CD4-positive, alpha-beta T cell treated with Interleukin-17A for 1 hour (primary cell): ENCODE measurements around the gene PRKN.

ENCODE experiments used
- DNase-seq: peaks from one replicate; pipeline ENCODE4 v3.0.0-alpha.2; 2020

PRKN gene

DNA sequence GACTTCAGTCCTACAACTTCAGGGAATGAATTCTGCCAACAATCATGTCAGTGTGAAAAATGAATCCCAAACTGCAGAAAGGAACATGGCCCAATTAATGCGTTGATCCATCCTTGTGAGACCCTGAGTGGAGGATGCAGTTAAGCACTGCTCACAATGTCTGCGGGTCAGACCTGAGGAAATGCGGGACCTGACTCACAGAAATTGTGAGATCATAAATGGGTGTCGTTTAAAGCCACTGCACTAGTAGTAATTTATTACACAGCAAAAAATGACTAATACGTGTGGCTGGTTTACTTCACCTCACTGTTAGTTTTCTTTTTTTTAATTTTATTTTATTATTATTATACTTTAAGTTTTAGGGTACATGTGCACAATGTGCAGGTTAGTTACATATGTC lies 505.0 kb downstream of the PRKN start:
- no peak for DNase-seq

DNA sequence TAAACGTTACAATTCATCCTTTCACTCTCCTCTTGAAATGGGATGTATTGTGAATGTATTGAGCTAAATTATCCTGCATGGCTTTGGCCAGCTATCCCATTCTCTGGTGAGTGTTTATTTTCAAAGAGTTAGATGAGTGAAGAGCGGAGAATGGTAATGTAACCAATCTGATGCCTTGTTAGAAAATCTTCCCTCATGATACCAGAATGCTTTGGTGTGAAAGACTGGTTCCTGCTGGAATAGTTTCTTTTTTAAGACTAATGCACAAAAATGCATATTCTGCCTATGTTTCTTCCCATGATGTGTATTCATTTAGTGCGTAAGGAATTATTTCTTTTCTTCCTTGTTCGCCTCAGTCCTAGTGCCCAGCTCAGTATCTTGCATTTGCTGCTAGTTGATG lies 506.7 kb downstream of the PRKN start:
- no peak for DNase-seq

DNA sequence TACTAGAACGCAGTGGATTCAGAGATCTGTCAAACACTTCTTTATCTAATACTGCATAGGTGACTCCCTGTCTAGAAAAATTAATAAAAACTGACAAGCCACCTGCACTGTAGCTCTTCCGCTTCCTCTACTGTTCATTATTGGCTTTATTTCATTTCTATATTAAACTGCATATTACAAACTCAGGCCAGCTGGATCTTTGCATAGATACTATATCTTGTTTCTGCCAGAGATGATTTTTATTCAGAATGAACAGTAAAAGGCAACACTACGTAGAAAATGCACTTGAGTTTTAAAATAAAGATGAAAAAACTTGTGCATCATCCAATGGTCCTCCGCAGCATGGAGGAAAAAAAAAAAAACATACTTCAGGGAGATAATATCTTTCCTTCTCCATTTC lies 508.3 kb downstream of the PRKN start:
- DNase-seq, result no peak

DNA sequence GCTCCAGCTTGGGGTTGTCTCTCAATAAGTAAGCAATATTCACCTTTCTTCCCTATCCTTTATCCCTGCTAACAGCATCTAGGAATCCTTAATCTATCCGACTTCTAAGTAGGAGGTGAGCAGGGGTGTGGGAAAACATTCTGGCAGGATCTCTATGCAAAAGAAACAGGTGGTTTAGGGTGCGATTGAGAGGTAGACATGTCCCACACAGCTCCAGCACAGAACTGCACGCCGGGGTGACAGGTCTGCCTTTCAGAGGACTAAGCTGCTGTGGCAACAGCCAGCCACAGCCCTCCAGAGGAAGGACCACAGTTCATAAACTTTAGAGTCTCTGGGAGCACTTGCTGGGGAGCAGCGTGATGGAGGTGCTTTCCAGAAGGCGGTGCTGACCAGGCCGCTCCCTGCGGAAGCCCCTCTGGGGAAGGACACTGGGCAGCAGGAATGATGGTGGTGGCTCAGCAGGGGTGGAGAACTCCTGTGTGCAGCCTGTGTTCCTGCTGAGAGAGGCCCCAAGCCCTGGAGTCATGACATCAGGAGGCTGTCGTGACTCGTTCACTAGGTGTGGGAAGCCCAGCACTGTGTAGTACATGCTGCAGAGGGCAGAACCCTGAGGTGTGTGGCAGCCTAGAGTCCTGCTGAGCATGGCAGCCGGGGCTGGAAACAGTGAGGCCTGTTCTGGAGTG lies 509.6 kb downstream of the PRKN start:
- DNase-seq, result no peak

- DNase-seq, result no peak
Measured at GRCh38 chr6:162217058-162217457, 510.5 kb downstream of the PRKN start.

GRCh38 chr6:162211777-162212176 lies 515.8 kb downstream of the PRKN start:
- no peak for DNase-seq

DNA sequence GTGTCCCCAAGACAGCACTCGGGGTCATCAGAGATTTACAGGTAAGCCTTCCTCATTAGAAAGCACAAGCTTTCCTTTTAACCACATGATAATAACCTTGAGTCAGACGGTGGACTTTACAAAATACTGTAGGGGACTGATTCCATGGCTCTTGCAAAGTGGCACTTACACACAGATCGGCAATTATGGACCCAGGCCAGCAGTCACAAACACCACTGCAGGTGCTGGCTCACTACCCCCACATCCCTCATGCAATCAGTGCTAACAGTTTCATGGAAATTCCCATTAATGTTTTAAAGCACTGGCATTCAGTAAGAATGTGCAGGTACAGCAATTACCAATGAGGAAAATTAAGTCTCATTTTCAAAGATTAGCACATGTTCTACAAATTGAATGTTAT lies 516.5 kb downstream of the PRKN start:
- no peak for DNase-seq

DNA sequence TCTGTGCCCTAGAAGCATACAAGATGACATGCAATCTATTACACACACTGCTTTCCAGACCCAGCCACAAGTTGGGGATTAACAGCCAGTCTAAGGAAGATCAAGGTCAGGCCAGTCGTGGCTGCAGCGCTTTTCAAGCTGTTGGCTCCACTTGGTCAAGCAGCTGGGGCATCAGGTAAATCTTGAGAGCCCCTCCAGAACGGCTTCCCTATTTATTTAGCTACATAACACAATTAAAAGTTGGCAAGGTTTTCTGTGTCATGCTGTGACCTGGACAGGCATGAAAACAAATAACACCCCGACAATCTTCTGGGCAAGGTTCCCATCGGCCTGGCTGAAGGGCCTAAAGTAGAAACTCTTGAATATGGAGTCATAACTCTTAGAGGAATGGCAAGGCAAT lies 524.3 kb downstream of the PRKN start:
- DNase-seq, result no peak

DNA sequence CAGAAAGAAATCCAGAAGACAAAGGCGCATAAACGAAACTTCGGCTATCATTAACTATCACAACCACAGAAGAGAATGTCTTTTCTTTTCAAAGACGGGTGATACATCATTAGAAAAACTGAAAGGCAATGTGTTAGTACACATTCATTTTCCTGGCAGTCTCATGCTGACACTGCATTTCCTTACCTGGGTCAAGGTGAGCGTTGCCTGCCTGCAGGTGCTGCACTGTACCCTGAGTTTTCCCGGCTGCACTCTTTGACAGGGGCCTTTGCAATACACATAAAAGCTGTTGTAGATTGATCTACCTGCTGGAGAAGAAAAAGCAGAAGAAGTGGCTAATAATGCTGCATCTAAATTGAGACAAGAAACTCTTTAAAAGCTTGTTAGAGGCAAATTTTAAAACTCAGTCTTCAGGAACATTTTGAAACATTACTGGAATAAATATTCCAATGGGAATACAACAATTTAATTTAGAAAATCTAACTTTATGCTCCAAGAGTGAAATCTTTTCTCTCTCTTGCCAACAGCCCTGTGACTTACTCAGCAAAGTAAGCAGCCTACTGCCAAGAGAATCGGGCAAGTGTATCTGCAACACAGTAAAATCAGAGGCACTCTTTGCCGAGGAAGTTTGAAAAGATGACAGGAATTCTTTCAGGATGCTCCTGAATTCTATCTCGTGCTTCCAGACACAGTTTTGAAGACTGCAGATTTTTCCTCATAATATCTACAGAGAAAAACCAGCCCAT lies 526.4 kb downstream of the PRKN start:
- DNase-seq, result no peak

DNA sequence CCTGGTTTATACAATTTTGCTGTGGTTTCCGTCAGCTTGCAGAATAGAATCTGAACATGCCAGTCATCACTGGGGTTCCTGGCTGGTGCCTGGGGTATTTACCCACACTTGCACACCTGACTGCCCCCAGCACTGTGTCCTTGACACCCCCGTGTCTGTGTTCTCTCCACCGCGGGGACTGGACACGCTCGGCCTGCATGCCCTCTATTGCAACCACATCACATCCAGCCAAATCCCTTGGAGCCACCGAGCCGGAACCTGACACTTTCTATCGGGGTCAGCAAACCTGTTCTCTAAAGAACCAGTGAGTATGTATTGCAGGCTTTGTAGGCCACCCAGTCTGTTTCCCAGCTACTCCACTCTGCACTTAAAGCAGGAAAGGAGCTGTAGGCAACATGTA lies 527.5 kb downstream of the PRKN start:
- DNase-seq, result no peak

DNA sequence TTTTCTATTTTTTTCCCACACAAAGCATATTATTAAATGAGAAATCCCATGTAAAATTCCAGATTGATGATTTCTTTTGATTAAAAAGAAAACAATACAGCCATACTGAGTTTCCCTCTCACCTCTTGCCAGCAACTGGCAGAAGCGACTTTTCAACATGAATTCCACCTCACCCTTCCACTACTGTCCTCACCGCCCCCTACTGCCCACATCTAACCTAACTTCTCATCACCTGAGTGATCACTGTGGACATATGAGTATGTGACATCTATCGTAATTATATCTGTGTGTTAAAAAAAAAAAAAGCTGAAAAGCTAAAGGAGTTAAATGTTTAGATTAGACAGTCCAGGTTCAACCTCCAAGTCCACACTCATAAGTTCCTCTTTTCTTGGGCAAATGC lies 528.6 kb downstream of the PRKN start:
- no peak for DNase-seq

GRCh38 chr6:162198076-162198475 lies 529.5 kb downstream of the PRKN start:
- DNase-seq, result no peak

- DNase-seq, result no peak
Measured at GRCh38 chr6:162195441-162195840, 532.1 kb downstream of the PRKN start.

DNA sequence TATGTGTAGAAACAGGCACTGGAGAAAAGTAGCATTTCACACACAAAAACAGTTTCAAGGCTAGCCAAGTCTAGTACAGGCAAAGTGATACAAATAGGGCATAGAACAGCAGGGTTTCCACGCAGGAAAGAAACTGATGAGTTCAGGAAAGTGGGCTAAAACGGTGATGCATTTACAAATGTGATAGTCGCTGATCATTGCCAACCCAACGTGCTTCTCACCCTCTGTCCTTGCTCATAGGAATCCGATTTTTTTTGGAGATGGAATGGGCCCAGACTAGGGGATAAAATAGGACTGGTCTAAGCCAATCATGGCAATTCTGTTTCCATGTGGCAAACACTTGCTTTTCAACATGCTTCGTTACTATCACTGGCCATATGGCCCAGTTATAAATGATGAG lies 536.6 kb downstream of the PRKN start:
- no peak for DNase-seq

GRCh38 chr6:162187168-162187935 lies 540.2 kb downstream of the PRKN start:
- no peak for DNase-seq

DNA sequence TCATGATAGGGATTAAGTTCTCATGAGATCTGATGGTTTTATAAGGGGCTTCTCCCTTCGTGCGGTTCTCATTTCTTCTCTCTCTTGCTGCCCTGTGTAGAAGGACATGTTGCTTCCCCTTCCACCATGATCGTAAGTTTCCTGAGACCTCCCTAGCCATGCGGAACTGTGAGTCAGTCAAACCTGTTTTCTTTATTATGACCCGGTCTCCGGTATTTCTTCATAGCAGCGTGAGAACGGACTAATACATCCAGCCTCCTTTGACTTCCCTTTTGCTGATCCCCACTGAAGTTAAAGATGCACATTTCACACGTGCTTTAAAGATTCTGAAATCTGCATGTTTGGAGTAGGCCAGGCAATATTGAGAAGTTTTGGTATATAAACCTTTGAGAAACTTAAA lies 543.1 kb downstream of the PRKN start:
- DNase-seq, result peak; percentile 36

DNA sequence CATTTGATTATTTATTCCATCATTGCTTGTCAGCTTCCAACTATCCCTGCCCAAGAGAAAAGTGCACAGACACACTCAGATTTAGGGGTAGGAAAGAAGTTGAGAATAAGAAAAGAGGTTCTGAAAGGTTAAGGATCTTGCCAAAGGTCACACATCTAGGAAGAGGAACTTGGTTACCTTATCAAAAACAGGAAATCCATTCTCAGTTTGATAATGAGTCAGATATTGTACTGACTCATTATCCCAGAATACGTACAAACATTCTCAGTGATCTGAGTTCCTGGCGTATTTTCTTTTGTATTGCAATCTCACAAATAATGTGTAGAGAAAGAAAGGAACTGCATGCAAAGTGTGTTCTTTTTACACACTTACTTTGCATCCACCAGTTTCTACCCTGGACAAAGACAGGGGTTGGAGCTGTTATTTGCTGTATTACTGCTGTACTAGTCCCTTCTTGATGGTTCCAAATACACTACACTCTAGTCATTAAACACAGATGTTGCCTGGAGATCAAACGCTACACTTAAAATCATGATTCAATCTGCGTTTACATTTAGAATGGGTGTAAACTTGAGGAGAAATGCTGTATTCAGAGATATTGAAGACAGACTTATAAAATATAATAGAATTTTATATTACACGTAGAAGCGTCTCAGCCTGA lies 545.7 kb downstream of the PRKN start:
- DNase-seq, result no peak

- no peak for DNase-seq
Measured at GRCh38 chr6:162181111-162181510, 546.5 kb downstream of the PRKN start.

GRCh38 chr6:162179196-162179951 lies 548.2 kb downstream of the PRKN start:
- DNase-seq, result no peak

GRCh38 chr6:162178666-162179065 lies 548.9 kb downstream of the PRKN start:
- DNase-seq, result no peak

DNA sequence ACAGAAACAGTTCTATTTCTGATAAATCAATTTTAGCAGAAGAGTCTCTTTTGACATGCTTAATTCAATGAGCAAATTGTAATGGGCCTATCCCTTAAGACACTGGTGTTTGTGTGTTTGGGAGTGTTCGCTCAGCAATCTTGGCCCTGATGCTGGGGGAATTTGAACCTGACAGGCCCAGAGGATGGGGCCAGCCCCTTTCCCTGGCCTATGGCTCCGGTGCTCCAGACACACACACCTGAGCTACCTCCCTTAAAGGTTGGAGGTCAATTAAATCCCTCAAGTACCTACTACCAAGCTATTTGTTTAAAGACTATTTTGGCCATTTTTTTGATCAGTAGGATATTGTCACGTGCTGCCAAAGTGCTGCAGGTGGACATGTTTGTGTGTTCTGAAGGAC lies 549.3 kb downstream of the PRKN start:
- DNase-seq, result no peak

GRCh38 chr6:162177746-162178145 lies 549.8 kb downstream of the PRKN start:
- no peak for DNase-seq

DNA sequence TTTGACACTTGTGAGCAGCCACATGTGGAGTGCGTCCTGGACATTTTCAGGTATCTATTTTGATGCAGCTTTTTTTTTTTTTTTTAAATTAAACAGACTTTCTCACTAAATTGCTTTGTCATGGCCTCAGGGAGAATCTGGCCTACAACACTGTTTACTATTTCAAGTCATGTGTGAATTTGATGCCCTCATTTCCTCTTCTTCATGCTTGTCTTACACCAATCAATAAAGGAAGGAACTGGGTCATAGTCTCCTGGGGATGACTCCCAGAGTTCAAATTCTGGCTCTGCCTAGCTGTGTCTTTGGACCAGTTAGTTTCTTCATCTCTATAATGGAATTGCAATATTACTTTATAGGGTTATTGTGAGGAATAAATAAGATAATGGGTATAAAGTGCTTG lies 554.1 kb downstream of the PRKN start:
- no peak for DNase-seq
